Measurements from ENCODE around the gene SPNS1. TPM values are rescaled to one million over a fixed set of nuclear protein-coding genes. Genes with fewer than 3 reads are reported as not detected.

Gene SPNS1
- polyA plus RNA-seq, 2 of the 4 experiments (the other 2 are of a cell fraction): 27.0 to 35.1 TPM

GRCh38 chr16:28987170-28987853 lies 12.7 kb downstream of the SPNS1 start:
- no peak for FAIRE-seq
- H3K9me3 ChIP-seq: no peaks in the 10 kb centered on the region
- H3K4me1 ChIP-seq: peaks cover 15% of the 10 kb centered on the region; the same call in 2 of the 3 replicates
- no peak for ATAC-seq
- H3K4me3 ChIP-seq: no peak overlapping the region
- H3K27ac ChIP-seq: no peak overlapping the region
- ChIA-PET POLR2A (no interaction called here), CTCF (interaction anchor here (0.6 to 5.6 kb wide), 3 partner anchors 10 to 602 kb away, joined by 3 to 43 read pairs (median 15); no protein-coding TSS in a partner anchor)
- no peak overlapping the region for H3K4me2 ChIP-seq
- TF ChIP-seq RNF2 (IDR thresholded peaks at IDR 0.05; ENCODE audit: borderline replicate concordance, low read depth) (no peak), ZSCAN20 (CRISPR knock-in tag; IDR thresholded peaks at IDR 0.05) (no peak), RARB (CRISPR knock-in tag; IDR thresholded peaks at IDR 0.05) (no peak), TFCP2L1 (CRISPR knock-in tag; IDR thresholded peaks at IDR 0.05) (no peak)
- 94% methylated on average over 4 of the region's 4 CpGs for WGBS (ENCODE audit: missing lambda C conversion rate)
- no peak for DNase-seq (ENCODE audit: low read depth in 1 of 2, low spot score in 1 of 2)

- POLR2A ChIA-PET: no interaction called here
Observed at GRCh38 chr16:28989363-28989762, 14.8 kb downstream of the SPNS1 start.

GRCh38 chr16:28990375-28991040 lies 15.9 kb downstream of the SPNS1 start:
- no peak for DNase-seq (ENCODE audit: low read depth in 1 of 2, low spot score in 1 of 2)
- TF ChIP-seq BCL3 (IDR thresholded peaks at IDR 0.05) (no peak), ZNF302 (CRISPR knock-in tag; IDR thresholded peaks at IDR 0.05) (no peak), HDAC2 (IDR thresholded peaks at IDR 0.05) (no peak), HOXA7 (CRISPR knock-in tag; IDR thresholded peaks at IDR 0.05) (no peak)
- Histone ChIP-seq H3K4me2 (no peak overlapping the region), H3K4me3 (no peak overlapping the region), H3K4me1 (no peaks in the 10 kb centered on the region), H3K9me3 (no peaks in the 10 kb centered on the region), H3K27ac (no peak overlapping the region)
- peak in 1 of 2 experiments; percentile 19; a peak in 1 of 6 replicates for ATAC-seq
- FAIRE-seq: no peak
- ChIA-PET POLR2A (no interaction called here), CTCF (interaction anchor here (5.6 kb wide), 1 partner anchor 13 kb away, joined by 43 read pairs; no protein-coding TSS in a partner anchor)
- WGBS (ENCODE audit: missing lambda C conversion rate): 70% methylated on average over 11 of the region's 11 CpGs

More at GRCh38 chr16:28989363-28989762, 14.8 kb downstream of the SPNS1 start:
- Histone ChIP-seq H3K4me2 (no peak overlapping the region), H3K4me1 (peaks cover 8% of the 10 kb centered on the region; the same call in 2 of the 3 replicates), H3K9me3 (no peaks in the 10 kb centered on the region), H3K4me3 (no peak overlapping the region), H3K27ac (no peak overlapping the region)
- WGBS (ENCODE audit: missing lambda C conversion rate): 91% methylated on average over 13 of the region's 14 CpGs
- TF ChIP-seq RNF2 (IDR thresholded peaks at IDR 0.05; ENCODE audit: borderline replicate concordance, low read depth): no peak
- no peak for TF ChIP-seq PHF8 (IDR thresholded peaks at IDR 0.05; ENCODE audit: borderline replicate concordance, low read depth)
- no peak for TF ChIP-seq NPAS2 (CRISPR knock-in tag; IDR thresholded peaks at IDR 0.05; ENCODE audit: borderline replicate concordance)
- TF ChIP-seq HES2 (IDR thresholded peaks at IDR 0.05): no peak
- TF ChIP-seq HOXB13 (CRISPR knock-in tag; IDR thresholded peaks at IDR 0.05; ENCODE audit: low read depth): no peak
- TF ChIP-seq JUN (IDR thresholded peaks at IDR 0.05): no peak
- no peak for TF ChIP-seq ZC3H11A (IDR thresholded peaks at IDR 0.05)
- no peak for TF ChIP-seq HOXB5 (CRISPR knock-in tag; IDR thresholded peaks at IDR 0.05)
- TF ChIP-seq CBX8 (IDR thresholded peaks at IDR 0.05): no peak
- TF ChIP-seq CTCF (IDR thresholded peaks at IDR 0.05): no peak
- TF ChIP-seq NR3C1 (IDR thresholded peaks at IDR 0.05): no peak
- no peak for TF ChIP-seq GATA3 (IDR thresholded peaks at IDR 0.05; ENCODE audit: borderline replicate concordance)
- no peak for TF ChIP-seq HDAC2 (IDR thresholded peaks at IDR 0.05)
- no peak for TF ChIP-seq SMC3 (IDR thresholded peaks at IDR 0.05)
- ATAC-seq (no peak), FAIRE-seq (no peak), DNase-seq (ENCODE audit: low read depth in 1 of 2, low spot score in 1 of 2) (no peak)
- CTCF ChIA-PET: interaction anchor here (0.5 to 5.6 kb wide), 3 partner anchors 12 to 19 kb away, joined by 3 to 43 read pairs (median 4); no protein-coding TSS in a partner anchor

All from A549 (cell line).